ENCODE measurements around the gene MAGEE2. TPM values are rescaled to one million over a fixed set of nuclear protein-coding genes. Genes with fewer than 3 reads are reported as not detected.
A peak's percentile ranks its signal among the peaks of the same experiment; 100 is the strongest.
"Not testable (repeated sequence)": the region's sequence is repeated elsewhere in the genome, so short reads cannot be mapped to it uniquely, and the experiment has no call there.

The MAGEE2 gene, protein sequence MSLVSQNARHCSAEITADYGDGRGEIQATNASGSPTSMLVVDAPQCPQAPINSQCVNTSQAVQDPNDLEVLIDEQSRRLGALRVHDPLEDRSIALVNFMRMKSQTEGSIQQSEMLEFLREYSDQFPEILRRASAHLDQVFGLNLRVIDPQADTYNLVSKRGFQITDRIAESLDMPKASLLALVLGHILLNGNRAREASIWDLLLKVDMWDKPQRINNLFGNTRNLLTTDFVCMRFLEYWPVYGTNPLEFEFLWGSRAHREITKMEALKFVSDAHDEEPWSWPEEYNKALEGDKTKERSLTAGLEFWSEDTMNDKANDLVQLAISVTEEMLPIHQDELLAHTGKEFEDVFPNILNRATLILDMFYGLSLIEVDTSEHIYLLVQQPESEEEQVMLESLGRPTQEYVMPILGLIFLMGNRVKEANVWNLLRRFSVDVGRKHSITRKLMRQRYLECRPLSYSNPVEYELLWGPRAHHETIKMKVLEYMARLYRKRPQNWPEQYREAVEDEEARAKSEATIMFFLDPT
- total RNA-seq (under 1 TPM in 2 of 10 donors, not detected in 8; 0.13 to 0.15 TPM), polyA plus RNA-seq (under 1 TPM in 1 of 2 donors, not detected in 1; 0.09 TPM)
- long read RNA-seq, donor 1 = 0 reads
- long read RNA-seq, donor 2, partial matches to known transcripts = 0 of 1 reads
- long read RNA-seq, donor 2, other reads (novel, unspliced or antisense) = 0 of 1 reads
- long read RNA-seq, donor 3 = 0 reads

DNA sequence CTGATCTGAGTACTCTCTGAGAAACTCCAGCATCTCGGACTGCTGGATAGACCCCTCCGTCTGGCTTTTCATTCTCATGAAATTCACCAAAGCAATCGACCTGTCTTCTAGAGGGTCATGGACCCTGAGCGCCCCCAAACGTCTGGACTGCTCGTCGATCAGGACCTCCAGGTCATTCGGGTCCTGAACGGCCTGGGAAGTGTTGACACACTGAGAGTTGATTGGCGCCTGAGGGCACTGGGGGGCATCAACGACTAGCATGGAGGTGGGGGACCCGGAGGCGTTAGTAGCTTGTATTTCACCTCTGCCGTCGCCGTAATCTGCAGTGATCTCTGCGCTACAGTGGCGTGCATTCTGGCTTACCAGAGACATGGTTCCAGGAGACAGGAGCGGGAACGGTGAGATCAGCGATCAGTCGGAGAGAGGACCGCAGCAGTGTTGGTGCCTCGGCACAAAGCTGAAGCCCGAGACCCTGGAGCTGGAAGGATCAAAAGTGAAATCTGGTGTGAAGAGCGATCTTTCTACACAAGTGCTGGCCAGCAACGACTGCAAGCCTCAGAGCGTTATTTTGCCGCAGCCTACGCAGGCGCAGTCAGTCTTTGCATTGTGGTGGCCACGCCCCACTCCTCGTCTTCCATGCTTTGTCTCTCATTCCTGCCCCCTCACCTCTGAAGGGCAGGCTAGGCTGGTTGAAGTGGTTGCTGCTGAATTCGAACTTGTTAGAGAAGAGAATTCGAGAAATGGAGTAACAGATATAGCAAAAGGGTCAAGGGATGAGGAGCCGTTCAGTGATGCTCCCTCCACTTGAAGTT lies at the start of gene MAGEE2:
Gene MAGEE2, minus strand, starts transcription at position 575 of the 812 bp plus-strand sequence. Its CDS starts 203 bp downstream, at position 372.
- 13 to 20% methylated on average over 36 of the region's 36 CpGs for WGBS, 2 donors
- H3K36me3 ChIP-seq = no peaks in the 10 kb centered on the region

DNA sequence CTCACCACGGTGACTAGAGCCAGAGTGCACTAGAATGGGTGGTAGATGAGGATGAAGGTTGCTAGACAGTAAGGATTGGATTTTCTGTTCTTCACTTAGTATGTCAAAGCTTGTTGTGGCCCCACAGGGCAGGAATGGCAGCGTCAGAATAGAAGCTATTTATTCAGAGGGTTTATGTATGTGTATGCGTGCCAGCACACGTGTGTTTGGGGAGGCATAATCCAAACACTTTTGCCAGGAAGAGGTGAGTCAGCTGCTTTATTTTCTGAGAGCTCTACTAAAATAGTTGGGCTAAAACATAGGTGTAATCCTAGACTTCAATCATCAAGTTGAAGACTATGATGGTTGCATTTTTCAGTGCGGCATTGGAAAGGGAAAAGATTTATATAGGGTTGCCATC lies 1.2 kb upstream of the MAGEE2 start:
- intact Hi-C loops (cut with DNase I) = no loop called here
- DNase-seq (no peak), ATAC-seq (no peak)
- H3K27me3 ChIP-seq = no peaks in the 10 kb centered on the region
- WGBS, 2 donors = 86 to 96% methylated on average over 5 of the region's 5 CpGs
- no peaks in the 10 kb centered on the region for H3K36me3 ChIP-seq
- H3K4me1 ChIP-seq = no peaks in the 10 kb centered on the region
- H3K9me3 ChIP-seq = peaks cover 0 to 10% (median 0%) of the 10 kb centered on the region in 11 donors
- no peak overlapping the region for H3K27ac ChIP-seq
- TF ChIP-seq, protein P1, sequence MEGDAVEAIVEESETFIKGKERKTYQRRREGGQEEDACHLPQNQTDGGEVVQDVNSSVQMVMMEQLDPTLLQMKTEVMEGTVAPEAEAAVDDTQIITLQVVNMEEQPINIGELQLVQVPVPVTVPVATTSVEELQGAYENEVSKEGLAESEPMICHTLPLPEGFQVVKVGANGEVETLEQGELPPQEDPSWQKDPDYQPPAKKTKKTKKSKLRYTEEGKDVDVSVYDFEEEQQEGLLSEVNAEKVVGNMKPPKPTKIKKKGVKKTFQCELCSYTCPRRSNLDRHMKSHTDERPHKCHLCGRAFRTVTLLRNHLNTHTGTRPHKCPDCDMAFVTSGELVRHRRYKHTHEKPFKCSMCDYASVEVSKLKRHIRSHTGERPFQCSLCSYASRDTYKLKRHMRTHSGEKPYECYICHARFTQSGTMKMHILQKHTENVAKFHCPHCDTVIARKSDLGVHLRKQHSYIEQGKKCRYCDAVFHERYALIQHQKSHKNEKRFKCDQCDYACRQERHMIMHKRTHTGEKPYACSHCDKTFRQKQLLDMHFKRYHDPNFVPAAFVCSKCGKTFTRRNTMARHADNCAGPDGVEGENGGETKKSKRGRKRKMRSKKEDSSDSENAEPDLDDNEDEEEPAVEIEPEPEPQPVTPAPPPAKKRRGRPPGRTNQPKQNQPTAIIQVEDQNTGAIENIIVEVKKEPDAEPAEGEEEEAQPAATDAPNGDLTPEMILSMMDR (IDR thresholded peaks at IDR 0.05) = no peak
- no peak overlapping the region for H3K4me3 ChIP-seq

More for the DNA sequence above, at the start of gene MAGEE2:
- Histone ChIP-seq H3K27ac (no peak within 1 kb of the TSS), H3K4me3 (peak within 1 kb of the TSS in 9 of 10 donors; percentile 19 to 50 (median 42)), H3K4me1 (no peaks in the 10 kb centered on the region), H3K9me3 (peaks cover 0 to 4% (median 0%) of the 10 kb centered on the region in 11 donors), H3K27me3 (peaks cover 0 to 1% (median 0%) of the 10 kb centered on the region in 7 donors)
- DNase-seq = peak in 1 of 2 donors; percentile 18
- intact Hi-C loops (cut with DNase I) = no loop called here
- peak in 1 of 8 donors; percentile 62 for ATAC-seq
- TF ChIP-seq, protein P1 (IDR thresholded peaks at IDR 0.05) = peak in 1 of 9 donors; percentile 13

DNA sequence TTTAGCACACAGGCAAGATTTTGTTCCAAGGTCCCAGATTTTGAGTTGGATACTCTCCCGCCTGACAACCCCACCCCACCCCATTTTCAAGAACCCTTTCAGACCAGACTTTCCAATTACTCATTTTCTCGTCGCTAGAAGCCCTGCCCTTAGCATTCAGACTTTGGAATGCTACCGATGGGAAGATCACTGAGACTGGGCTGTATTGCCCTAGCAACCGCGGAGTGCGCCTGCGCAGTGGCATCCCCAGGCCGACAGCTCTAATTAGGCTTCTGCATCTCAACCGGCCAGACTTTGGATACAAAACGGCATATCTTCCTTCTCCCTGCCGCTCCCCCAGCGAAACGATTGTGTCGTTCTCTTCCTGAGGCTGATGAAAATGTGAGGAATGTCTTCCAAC lies 3.4 kb downstream of the MAGEE2 start:
- Histone ChIP-seq H3K9me3 (no peaks in the 10 kb centered on the region), H3K27me3 (peaks cover 0 to 4% (median 0%) of the 10 kb centered on the region in 7 donors), H3K36me3 (no peaks in the 10 kb centered on the region), H3K4me1 (no peaks in the 10 kb centered on the region), H3K27ac (no peak overlapping the region), H3K4me3 (no peak overlapping the region)
- TF ChIP-seq, protein P1 (IDR thresholded peaks at IDR 0.05) = no peak
- DNase-seq (peak; percentile 15 to 39), ATAC-seq (peak in 4 of 8 donors; percentile 40 to 76 (median 61))
- intact Hi-C loops (cut with DNase I) = no loop called here
- WGBS, 2 donors = 22 to 25% methylated on average over 15 of the region's 15 CpGs

DNA sequence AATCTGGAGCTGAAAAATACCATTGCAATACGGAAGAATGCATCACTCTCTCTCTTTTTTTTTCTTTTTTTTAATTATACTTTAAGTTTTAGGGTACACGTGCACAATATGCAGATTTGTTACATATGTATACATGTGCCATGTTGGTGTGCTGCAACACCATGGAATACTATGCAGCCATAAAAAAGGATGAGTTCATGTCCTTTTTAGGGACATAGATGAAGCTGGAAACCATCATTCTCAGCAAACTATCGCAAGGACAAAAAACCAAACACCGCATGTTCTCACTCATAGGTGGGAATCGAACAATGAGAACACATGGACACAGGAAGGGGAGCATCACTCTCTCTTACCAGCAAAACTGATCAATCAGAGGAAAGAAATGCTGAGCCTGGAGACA lies 17.0 kb downstream of the MAGEE2 start:
- H3K36me3 ChIP-seq; intact Hi-C loops (cut with DNase I); ATAC-seq; DNase-seq; H3K4me3 ChIP-seq; H3K27me3 ChIP-seq; H3K27ac ChIP-seq; H3K4me1 ChIP-seq: not testable (repeated sequence)
- WGBS, 2 donors = 79 to 82% methylated on average over 4 of the region's 5 CpGs
- H3K9me3 ChIP-seq = peaks cover 0 to 11% (median 0%) of the 10 kb centered on the region in 11 donors
